NB4 (cell line): ENCODE results near the gene FOXJ3.

Experiments used
- CTCF ChIP-seq: IDR thresholded peaks from one replicate; pipeline ENCODE4 v1.5.1; 2012; ENCODE audit warnings: low read depth, low read length
- POLR2A ChIP-seq: IDR thresholded peaks from 2 replicates; pipeline ENCODE4 v1.6.1; 2011; ENCODE audit warnings: mild to moderate bottlenecking; ENCODE audit not compliant: insufficient read length; ENCODE audit errors: extremely low read depth

- TF ChIP-seq CTCF, result no peak
- no peak for TF ChIP-seq POLR2A
Observed at GRCh38 chr1:42279055-42279454, 56.0 kb downstream of the FOXJ3 start.
